Stimulated activated naive B cell treated with anti-CD40 and anti-IgM and Interleukin-4, amounts not matched to agents 10 μg/mL and 1 μg/mL and 100 μg/mL, for 72 hours (primary cell): ENCODE data around the gene FHDC1.

Experiments used
- ATAC-seq, 2 donors: fragments of 150-1000 bp; cut with Tn5 transposase; replicated peaks; 2 replicates each; pipeline ENCODE4 v1.10.0; 2021; ENCODE audit warnings: moderate library complexity in 1 of 2
- DNase-seq: peaks from one replicate; pipeline ENCODE4 v3.0.0; 2021
- H3K27ac Mint-ChIP-seq: one replicate; pipeline ENCODE4 v1.8.0; 2022; ENCODE audit warnings: mild to moderate bottlenecking, mixed read lengths
- H3K27me3 Mint-ChIP-seq, 2 donors: one replicate each; pipeline ENCODE4 v1.8.0; 2022; ENCODE audit warnings: mixed read lengths in 2 of 2
- H3K36me3 Mint-ChIP-seq, 2 donors: one replicate each; pipeline ENCODE4 v1.8.0; 2022; ENCODE audit warnings: mixed read lengths in 2 of 2, mild to moderate bottlenecking in 1 of 2
- H3K4me1 Mint-ChIP-seq, 2 donors: one replicate each; pipeline ENCODE4 v1.8.0; 2022; ENCODE audit warnings: mixed read lengths in 2 of 2, mild to moderate bottlenecking in 1 of 2
- H3K4me3 Mint-ChIP-seq, 2 donors: one replicate each; pipeline ENCODE4 v1.8.0; 2022; ENCODE audit warnings: mild to moderate bottlenecking in 2 of 2, mixed read lengths in 2 of 2, moderate library complexity in 1 of 2
- H3K9me3 Mint-ChIP-seq, 2 donors: one replicate each; pipeline ENCODE4 v1.8.0; 2022; ENCODE audit warnings: mixed read lengths in 2 of 2, mild to moderate bottlenecking in 1 of 2

The FHDC1 gene

GRCh38 chr4:153023692-153024394 lies 87.7 kb downstream of the FHDC1 start:
- peak in 1 of 2 donors; percentile 23 for ATAC-seq
- no peak overlapping the region for H3K27ac Mint-ChIP-seq
- peaks cover 0 to 1% of the 10 kb centered on the region in 2 donors for H3K4me1 Mint-ChIP-seq
- H3K27me3 Mint-ChIP-seq, result peaks cover 0 to 5% of the 10 kb centered on the region in 2 donors
- H3K4me3 Mint-ChIP-seq, result no peak overlapping the region
- H3K9me3 Mint-ChIP-seq, result peaks cover under 1 to 2% of the 10 kb centered on the region in 2 donors
- H3K36me3 Mint-ChIP-seq, result no peaks in the 10 kb centered on the region
- DNase-seq, result no peak

DNA sequence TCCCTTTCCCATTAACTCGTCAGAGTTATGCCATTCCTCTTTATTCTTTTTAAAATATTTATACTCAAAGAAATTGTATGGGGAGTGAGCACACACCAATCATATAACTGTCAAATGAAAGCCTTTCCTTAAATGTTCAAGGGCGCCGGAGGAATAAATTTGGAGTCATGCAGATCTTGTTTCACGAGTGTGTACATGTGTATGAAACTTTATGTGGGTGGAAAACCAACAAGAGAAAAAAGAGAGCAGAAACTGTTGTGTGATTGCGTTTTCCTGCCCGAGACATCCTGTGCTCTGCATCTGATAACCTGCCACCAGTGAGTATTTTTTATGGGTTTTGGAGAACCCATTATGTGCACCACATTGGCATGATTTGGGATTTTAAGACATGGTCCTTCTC lies 88.3 kb downstream of the FHDC1 start:
- ATAC-seq (no peak), DNase-seq (no peak)
- H3K4me1 Mint-ChIP-seq, result peaks cover 0 to 1% of the 10 kb centered on the region in 2 donors
- H3K27ac Mint-ChIP-seq, result no peak overlapping the region
- H3K4me3 Mint-ChIP-seq, result no peak overlapping the region
- H3K36me3 Mint-ChIP-seq, result peaks cover 0 to 6% of the 10 kb centered on the region in 2 donors
- peaks cover 0 to 5% of the 10 kb centered on the region in 2 donors for H3K27me3 Mint-ChIP-seq
- peaks cover 6 to 8% of the 10 kb centered on the region in 2 donors for H3K9me3 Mint-ChIP-seq

- peaks cover 14% of the 10 kb centered on the region in 2 donors for H3K9me3 Mint-ChIP-seq
- H3K27me3 Mint-ChIP-seq, result peaks cover 0 to 5% of the 10 kb centered on the region in 2 donors
- H3K4me1 Mint-ChIP-seq, result peaks cover 0 to 1% of the 10 kb centered on the region in 2 donors
- H3K4me3 Mint-ChIP-seq, result no peak overlapping the region
- DNase-seq (no peak), ATAC-seq (no peak)
- H3K36me3 Mint-ChIP-seq, result peaks cover 4 to 9% of the 10 kb centered on the region in 2 donors
- H3K27ac Mint-ChIP-seq, result no peak overlapping the region
These were observed 89.3 kb downstream of the FHDC1 start for GRCh38 chr4:153025406-153025805.

DNA sequence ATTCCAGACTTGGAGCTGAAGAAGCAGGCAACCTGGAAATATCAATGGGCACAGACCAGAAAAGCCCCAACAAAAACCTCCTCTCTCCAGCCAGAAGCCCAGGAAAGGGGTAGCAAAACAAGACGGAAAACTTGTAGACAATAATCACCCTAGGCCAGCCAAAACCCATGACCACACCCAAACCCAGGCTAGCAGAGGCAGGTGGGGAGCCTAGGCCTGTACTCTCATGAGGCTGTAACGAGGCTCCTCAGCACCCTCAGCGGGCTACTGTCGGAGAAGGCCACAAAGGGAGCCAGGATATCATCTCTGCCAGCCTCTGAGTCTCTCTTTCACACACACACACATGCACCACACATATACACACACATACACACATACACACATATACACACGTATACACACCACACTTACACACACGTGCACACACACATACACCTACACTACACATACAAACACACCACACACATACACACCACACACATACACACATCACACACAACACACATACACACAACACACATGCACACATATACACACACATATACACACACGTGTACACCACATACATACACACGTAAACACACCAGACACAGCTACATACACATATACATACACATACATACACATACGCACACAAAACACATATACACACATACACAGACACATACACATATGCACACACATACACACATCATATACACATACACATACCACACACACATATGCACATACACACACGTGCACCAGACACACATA lies 90.6 kb downstream of the FHDC1 start:
- Mint-ChIP-seq H3K27ac (no peak overlapping the region), H3K4me1 (peaks cover 0 to 1% of the 10 kb centered on the region in 2 donors), H3K4me3 (no peak overlapping the region)

DNA sequence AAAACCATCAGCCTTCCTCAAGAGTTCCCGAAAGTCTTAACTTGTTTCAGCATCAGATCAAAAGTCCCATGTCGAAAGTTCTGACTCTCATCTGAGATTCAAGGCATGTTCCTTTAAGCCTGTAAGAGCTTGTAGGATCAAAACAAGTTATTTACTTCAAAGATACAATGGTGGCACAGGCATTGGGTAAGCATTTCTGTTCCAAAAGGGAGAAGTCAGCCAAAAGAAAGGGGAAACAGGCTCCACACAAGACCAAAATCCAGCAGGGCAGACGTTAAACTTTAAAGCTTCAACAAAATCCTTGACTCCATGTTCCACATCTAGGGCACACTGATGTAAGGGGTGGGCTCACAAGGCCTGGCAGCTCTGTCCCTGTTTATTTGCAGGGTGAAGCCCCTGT lies 91.7 kb downstream of the FHDC1 start:
- H3K27ac Mint-ChIP-seq, result no peak overlapping the region
- ATAC-seq, result no peak
- peaks cover 0 to 5% of the 10 kb centered on the region in 2 donors for H3K27me3 Mint-ChIP-seq
- no peak overlapping the region for H3K4me3 Mint-ChIP-seq
- peaks cover 14 to 15% of the 10 kb centered on the region in 2 donors for H3K9me3 Mint-ChIP-seq
- DNase-seq, result no peak
- peaks cover 4 to 9% of the 10 kb centered on the region in 2 donors for H3K36me3 Mint-ChIP-seq
- peaks cover 0 to 1% of the 10 kb centered on the region in 2 donors for H3K4me1 Mint-ChIP-seq

More for the DNA sequence above, 90.6 kb downstream of the FHDC1 start:
- Mint-ChIP-seq H3K27me3 (peaks cover 0 to 5% of the 10 kb centered on the region in 2 donors), H3K9me3 (peaks cover 14 to 15% of the 10 kb centered on the region in 2 donors), H3K36me3 (peaks cover 4 to 9% of the 10 kb centered on the region in 2 donors)
- ATAC-seq (no peak), DNase-seq (no peak)

- Mint-ChIP-seq H3K27ac (no peak overlapping the region), H3K9me3 (peaks cover 14 to 15% of the 10 kb centered on the region in 2 donors), H3K27me3 (peaks cover 0 to 5% of the 10 kb centered on the region in 2 donors), H3K36me3 (peaks cover 4 to 9% of the 10 kb centered on the region in 2 donors), H3K4me1 (peaks cover 0 to under 1% of the 10 kb centered on the region in 2 donors), H3K4me3 (no peak overlapping the region)
- ATAC-seq (no peak), DNase-seq (no peak)
These were observed 92.4 kb downstream of the FHDC1 start for GRCh38 chr4:153028535-153028934.
